ENCODE measurements around the gene PPHLN1.
"Not testable (repeated sequence)": the region's sequence is repeated elsewhere in the genome, so short reads cannot be mapped to it uniquely, and the experiment has no call there.

DNA sequence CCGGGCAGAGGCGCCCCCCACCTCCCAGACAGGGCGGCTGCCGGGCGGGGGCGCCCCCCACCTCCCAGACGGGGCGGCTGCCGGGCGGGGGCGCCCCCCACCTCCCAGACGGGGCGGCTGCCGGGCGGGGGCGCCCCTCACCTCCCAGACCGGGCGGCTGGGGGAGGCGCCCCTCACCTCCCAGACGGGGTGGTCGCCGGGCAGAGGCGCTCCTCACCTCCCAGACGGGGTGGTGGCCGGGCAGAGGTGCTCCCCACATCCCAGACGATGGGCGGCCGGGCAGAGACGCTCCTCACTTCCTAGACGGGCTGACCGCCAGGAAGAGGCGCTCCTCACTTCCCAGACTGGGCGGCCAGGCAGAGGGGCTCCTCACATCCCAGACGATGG lies 24.0 kb downstream of the PPHLN1 start:
- TF ChIP-seq, protein P1, sequence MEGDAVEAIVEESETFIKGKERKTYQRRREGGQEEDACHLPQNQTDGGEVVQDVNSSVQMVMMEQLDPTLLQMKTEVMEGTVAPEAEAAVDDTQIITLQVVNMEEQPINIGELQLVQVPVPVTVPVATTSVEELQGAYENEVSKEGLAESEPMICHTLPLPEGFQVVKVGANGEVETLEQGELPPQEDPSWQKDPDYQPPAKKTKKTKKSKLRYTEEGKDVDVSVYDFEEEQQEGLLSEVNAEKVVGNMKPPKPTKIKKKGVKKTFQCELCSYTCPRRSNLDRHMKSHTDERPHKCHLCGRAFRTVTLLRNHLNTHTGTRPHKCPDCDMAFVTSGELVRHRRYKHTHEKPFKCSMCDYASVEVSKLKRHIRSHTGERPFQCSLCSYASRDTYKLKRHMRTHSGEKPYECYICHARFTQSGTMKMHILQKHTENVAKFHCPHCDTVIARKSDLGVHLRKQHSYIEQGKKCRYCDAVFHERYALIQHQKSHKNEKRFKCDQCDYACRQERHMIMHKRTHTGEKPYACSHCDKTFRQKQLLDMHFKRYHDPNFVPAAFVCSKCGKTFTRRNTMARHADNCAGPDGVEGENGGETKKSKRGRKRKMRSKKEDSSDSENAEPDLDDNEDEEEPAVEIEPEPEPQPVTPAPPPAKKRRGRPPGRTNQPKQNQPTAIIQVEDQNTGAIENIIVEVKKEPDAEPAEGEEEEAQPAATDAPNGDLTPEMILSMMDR (IDR thresholded peaks at IDR 0.05; ENCODE audit: borderline replicate concordance, extremely low read depth, low read length, poor library complexity, severe bottlenecking), result not testable (repeated sequence)
- not testable (repeated sequence) for TF ChIP-seq EZH2 (IDR thresholded peaks at IDR 0.05; ENCODE audit: borderline replicate concordance, low read depth, low read length, severe bottlenecking)

Measured in DND-41 (cell line).